ENCODE data around the gene PCSK1N. TPM values are rescaled to one million over a fixed set of nuclear protein-coding genes. Genes with fewer than 3 reads are reported as not detected.
A peak's percentile ranks its signal among the peaks of the same experiment; 100 is the strongest.

Gene PCSK1N
- total and polyA plus RNA-seq, 9 of the 15 experiments (the other 6 are each of a cell fraction or from before 2014, with no cell fraction given), result 0.07 to 0.55 (median 0.54) TPM; not detected in 6

DNA sequence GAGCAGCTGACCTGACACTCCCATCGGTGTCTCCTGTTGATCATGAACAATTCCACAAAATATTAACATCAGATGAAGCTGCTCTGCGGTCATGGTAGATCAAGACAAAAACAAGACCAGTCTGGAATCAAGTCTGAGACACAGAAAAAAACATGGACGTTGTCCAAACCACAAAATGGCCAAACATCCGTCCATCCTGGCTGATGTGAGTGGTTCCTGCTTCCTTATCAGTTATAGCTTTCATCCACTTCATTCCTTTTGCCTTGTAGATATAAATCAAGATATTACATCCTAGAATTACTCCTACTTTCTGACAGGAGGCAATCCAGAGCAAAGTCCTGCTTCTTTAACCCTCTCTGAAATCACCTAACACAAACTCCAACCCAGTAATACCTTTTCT is 28.8 kb upstream of the PCSK1N start (continued):
- TF ChIP-seq RREB1 (CRISPR knock-in tag; IDR thresholded peaks at IDR 0.05), result no peak
- no peak for TF ChIP-seq BRD9 (IDR thresholded peaks at IDR 0.05; ENCODE audit: low read depth, partially characterized antibody)
- no peak; the same call in 1 of the 2 replicates for TF ChIP-seq TAL1 (IDR thresholded peaks at IDR 0.05)
- no peak for TF ChIP-seq PHF21A (IDR thresholded peaks at IDR 0.05; ENCODE audit: borderline replicate concordance, low read depth)
- TF ChIP-seq POLR2B (IDR thresholded peaks at IDR 0.05; ENCODE audit: low read depth, partially characterized antibody), result no peak
- TF ChIP-seq, protein P1, sequence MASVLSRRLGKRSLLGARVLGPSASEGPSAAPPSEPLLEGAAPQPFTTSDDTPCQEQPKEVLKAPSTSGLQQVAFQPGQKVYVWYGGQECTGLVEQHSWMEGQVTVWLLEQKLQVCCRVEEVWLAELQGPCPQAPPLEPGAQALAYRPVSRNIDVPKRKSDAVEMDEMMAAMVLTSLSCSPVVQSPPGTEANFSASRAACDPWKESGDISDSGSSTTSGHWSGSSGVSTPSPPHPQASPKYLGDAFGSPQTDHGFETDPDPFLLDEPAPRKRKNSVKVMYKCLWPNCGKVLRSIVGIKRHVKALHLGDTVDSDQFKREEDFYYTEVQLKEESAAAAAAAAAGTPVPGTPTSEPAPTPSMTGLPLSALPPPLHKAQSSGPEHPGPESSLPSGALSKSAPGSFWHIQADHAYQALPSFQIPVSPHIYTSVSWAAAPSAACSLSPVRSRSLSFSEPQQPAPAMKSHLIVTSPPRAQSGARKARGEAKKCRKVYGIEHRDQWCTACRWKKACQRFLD (CRISPR knock-in tag; IDR thresholded peaks at IDR 0.05), result no peak
- TF ChIP-seq ZFP30 (CRISPR knock-in tag; IDR thresholded peaks at IDR 0.05; ENCODE audit: borderline replicate concordance), result no peak
- no peak for TF ChIP-seq ZNF277 (CRISPR knock-in tag; IDR thresholded peaks at IDR 0.05; ENCODE audit: borderline replicate concordance)
- no peak for TF ChIP-seq ZNF3 (CRISPR knock-in tag; IDR thresholded peaks at IDR 0.05)
- no peak for TF ChIP-seq MXI1 (IDR thresholded peaks at IDR 0.05; ENCODE audit: low read depth, low read length)
- no peak for TF ChIP-seq TSC22D4 (tag; IDR thresholded peaks at IDR 0.05)
- TF ChIP-seq HNRNPLL (IDR thresholded peaks at IDR 0.05; ENCODE audit: low read depth, low read length, poor library complexity, severe bottlenecking), result no peak
- peak; percentile 66; the same call in 1 of the 2 replicates for TF ChIP-seq SMARCA4 (IDR thresholded peaks at IDR 0.05)
- TF ChIP-seq FOSL1 (tag; conservative IDR thresholded peaks at IDR 0.05), result peak; percentile 42; the same call in 1 of the 2 replicates
- TF ChIP-seq, protein P2, sequence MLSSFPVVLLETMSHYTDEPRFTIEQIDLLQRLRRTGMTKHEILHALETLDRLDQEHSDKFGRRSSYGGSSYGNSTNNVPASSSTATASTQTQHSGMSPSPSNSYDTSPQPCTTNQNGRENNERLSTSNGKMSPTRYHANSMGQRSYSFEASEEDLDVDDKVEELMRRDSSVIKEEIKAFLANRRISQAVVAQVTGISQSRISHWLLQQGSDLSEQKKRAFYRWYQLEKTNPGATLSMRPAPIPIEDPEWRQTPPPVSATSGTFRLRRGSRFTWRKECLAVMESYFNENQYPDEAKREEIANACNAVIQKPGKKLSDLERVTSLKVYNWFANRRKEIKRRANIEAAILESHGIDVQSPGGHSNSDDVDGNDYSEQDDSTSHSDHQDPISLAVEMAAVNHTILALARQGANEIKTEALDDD (IDR thresholded peaks at IDR 0.05), result no peak
- TF ChIP-seq KDM5B (IDR thresholded peaks at IDR 0.05; ENCODE audit: insufficient replicate concordance, low read depth, low read length), result no peak

Measured in K562 (cell line).